HG02981 (cell line): Measurements from ENCODE around the gene FPR2.
"Not testable (repeated sequence)": the region's sequence is repeated elsewhere in the genome, so short reads cannot be mapped to it uniquely, and the experiment has no call there.

ENCODE experiments used
- ATAC-seq: cut with Tn5 transposase; IDR thresholded peaks from one replicate; pipeline ENCODE4 v1.9.1; 2021; ENCODE audit warnings: mild to moderate bottlenecking, moderate library complexity; ENCODE audit not compliant: unreplicated experiment

The FPR2 gene, protein sequence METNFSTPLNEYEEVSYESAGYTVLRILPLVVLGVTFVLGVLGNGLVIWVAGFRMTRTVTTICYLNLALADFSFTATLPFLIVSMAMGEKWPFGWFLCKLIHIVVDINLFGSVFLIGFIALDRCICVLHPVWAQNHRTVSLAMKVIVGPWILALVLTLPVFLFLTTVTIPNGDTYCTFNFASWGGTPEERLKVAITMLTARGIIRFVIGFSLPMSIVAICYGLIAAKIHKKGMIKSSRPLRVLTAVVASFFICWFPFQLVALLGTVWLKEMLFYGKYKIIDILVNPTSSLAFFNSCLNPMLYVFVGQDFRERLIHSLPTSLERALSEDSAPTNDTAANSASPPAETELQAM

DNA sequence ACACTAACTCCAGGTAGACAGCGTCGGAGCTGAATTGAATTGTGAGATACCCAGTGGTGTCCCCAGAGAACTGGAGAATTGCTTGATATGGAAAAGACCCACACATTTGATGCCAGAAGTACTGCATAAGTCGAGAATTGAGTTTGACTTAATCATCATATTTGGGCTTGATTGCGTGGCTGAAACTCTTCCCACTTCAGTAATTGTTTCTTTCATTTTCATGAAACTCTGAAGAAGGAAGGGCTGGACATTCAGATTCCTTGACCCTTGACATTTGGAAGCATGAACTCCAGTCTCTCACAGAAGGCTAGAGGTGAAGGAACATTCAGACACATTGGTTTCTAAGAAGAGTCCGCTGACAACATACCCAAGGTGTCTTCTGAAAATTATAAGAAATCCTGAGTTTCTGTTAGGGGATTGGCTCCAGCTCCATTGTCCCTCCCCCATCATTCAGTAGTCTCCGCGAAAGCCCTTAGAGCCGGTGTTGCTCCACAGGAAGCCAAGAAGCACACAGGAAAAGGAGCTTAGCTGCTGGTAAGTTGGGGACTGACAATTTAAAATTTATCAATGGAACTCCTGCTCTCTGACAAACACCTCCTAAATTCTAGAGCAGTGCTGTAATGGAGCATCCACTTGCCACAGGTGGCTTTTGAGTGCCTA is at the start of gene FPR2:
TSS of gene FPR2 (plus strand) at position 484 of the 660 bp plus-strand sequence. CDS start 7,479 bp downstream, outside the sequence.
- no peak for ATAC-seq

DNA sequence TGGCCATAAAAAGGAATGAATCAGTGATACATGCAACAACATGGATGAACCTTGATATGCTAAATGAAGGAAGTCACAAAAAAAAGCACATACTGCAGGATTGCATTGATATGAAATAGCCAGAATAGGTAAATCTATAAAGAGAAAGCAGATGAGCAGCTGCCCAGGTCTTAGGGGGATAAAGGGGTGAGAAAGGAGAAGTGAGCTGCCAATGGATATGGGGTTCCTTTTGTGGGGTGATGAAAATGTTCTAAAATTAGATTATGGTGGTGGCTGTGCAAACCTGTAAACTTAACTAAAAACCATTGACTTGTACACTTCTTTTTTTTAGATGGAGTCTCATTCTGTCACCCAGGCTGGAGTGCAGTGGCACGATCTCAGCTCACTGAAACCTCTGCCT is 49.3 kb upstream of the FPR2 start:
- ATAC-seq = no peak

DNA sequence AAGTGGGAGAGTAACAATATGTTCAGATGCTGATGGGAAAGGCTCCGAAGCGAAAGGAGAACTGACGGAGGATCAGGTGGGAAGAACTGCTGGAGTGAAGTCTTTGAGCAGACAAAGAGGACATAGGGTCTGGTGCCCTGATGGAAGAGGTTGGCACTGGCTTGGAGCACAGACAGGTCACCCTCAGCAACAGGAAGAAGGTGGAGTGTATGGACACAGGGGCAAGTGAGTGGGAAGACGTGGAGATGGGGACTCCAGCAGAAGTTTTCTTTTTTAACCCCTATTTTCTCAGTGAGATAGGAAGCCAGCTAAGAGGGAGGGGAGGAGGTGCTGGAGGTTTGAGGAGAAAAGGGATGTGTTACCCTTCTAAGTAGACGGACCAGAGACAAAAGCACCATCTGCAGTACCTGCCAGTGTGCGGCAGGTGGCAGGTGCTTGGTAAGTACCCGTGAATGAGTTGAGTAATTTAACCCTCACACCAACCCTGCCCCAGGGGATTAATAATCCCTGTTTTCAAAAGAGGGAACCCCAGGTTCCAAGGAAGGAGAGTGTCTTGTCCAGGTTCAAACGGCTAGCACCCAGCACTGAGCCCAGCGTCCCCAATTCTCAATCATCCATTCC is 48.4 kb upstream of the FPR2 start:
- ATAC-seq = no peak

DNA sequence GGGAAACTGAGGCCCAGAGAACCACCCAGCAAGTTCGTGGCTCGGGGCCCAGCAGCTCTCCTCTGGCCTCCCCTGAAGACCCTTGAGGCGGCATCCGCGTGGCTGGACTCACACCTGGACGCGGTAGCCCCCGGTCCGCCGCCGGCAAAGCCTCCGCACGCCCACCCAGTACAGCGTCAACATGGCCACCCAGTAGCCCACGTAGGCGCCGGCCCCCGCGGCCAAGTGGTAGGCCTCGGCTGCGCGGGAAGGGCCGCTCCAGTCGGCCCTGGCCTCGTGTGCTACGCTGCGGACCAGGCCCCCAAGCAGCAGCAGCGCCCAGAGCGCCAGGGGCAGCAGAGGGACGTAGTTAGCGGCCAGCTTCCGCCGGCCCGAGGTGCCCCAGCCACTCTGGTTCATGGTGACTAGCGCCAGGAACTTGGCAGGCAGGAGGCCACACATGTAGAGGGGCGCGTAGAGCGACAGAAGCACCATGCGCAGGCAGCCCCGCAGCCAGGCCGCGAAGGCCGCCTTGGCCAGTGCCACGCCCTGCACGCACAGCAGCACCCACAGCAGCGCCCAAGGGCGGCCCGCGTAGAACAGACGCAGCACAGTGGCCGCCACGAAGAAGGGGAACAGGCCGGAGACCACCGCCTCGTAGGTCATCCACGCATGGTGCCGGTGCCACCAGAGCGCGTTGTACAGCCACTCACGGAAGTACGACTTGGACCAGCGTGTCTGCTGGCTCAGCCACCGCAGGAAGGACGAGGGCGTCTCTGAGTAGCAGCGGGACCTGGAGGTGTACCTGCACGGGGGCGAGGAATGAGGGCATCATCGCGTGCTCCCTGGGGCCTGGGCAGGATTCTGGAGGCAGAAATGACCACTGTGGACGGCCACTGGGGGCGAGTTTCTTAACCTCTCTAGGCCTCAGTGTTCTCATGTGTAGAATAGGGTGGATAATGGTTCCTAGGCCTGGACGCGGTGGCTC is 47.4 kb upstream of the FPR2 start:
- ATAC-seq = no peak

DNA sequence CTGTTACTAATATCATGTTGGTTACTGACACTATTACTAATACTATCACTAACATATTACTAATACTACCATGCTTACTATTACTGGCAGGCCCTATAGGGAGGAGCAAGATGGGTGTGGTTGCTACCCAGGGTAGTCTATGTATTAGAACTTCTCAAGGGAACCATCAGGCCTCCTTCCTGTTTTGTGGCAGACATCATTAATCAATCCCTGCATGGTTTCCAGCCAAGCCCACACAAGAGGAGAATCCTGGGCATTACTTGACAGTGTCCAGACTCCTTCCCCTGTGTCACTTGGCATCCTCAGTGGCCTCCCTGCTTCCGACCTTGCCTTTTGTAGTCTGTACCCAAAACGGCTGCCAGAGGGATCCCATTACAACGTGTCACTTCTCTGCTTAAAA is 46.1 kb upstream of the FPR2 start:
- no peak for ATAC-seq

DNA sequence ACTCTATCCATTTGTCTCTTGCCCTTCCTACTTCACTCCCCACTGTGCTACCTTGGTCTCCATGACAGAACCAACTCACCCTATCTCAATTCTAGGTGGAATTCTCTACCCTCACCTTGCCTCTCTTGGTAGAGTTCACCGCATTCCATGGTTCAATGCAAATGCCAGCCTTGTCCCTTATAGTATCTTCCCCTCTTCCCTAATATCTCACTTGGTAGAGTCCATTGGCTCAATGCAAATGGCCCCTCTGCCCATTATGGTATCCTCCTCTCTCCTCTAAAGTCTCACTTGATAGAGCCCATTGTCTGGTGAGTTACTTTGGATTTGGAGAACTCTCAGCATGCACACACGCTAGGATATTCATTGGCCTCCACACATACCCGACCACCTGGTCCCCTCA is 45.1 kb upstream of the FPR2 start:
- ATAC-seq = no peak

DNA sequence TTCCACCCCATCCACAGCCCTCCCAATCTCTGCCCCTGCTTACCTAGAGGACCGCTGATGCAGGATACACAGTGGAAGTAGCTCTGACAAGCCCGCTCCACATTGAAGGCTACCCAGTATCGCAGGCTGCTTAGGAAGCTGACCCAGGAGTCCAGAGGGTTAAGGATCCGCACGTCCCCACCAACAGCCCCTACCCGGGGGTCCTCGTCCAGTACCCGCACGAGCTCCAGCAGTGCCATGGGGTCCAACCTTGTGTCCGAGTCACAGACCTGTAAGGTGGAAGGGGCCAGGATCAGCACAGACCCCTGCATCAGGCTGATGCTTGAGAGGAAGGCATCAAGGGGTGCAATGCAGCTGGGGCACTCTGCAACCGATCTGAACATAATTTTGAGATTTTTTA is 44.1 kb upstream of the FPR2 start:
- ATAC-seq = no peak

DNA sequence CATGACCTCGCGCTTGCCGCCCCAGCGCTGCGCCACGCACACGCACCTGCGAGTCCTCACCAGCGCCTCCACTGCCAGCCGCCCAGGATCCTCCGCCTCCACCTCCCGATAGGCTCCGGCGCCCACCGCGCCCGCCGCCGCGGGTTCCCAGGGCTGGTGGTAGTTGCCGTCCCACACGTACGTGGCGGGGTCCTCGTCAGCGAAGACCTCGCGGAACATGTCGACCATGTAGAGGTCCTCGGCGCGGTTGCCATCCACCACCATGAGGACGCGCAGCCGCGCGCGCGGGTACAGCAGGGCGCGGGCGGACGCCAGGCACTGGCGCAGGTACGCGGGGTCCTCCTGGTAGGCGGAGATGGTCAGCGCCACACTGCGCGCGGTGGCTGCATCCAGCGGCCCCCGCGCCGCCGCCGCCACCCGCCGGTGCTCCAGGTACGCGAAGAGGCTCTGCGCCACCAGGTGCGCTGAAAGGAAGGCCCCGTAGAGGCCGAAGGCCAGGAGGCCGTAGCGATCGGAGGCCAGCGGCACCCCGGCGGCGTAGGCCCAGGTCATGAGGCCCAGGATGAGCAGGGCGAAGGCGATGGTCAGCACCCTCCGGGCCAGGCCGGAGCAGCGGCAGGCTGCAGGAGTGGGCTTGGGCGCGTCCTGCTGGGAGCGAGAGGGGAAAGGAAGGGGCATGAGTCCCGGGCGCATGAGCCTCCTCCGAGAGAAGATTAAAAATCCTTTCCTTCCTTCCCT is 41.6 kb upstream of the FPR2 start:
- ATAC-seq = no peak

DNA sequence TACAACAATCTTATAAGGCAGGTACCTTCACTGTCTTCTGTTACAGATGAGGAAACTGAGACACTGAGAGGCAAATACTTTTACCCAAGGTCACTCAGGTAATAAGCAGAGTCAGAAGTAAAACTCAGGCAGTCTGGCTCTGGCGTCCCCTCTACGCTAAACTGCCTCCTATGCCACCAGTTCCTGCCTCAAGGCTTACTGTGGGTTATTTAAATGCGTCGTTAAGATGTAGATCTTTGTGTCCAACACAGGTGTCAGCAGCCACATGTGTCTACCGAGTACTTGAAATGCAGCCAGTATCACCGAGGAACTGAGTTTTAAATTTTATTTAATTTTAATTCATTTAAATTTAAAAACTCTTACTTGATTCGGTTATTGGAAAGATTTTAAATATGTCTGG is 39.1 kb upstream of the FPR2 start:
- ATAC-seq = no peak

DNA sequence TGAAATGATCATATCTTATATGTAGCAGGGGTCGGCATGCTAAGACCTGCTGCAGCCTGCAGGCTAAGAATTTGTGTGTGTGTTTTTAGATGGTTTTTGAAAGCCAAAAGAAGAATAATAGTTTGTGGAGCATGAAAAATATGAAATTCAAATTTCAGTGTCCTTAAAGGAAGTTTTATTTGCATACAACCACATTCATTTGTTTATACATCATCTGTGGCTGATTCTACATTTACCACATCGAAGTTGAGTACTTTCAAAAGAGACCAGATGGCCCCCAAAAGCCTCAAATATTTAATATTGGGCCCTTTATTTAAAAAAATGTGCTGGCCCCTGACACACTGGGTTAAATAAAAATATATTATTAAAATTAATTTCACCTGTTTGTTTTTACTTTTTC is 38.5 kb upstream of the FPR2 start:
- no peak for ATAC-seq

DNA sequence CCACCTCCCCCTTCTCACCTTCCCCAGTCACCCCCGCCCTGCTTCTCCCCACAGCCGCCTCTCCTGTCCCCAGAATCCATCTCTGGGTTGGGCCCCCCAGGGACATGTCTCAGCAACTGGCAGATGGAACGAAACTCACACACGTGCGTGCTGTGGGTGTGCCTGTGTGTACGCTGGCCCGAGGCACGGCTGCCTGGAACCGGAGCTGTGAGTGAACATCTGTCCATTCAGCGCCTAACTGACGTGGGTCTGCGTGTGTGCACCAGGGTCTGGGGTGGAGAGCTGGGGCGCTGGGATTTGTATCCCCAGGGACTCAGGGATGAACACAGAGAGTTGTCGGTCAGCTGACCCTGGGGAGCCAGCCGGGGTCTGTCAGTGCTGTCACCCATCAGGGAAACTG is 36.4 kb upstream of the FPR2 start:
- ATAC-seq = no peak

DNA sequence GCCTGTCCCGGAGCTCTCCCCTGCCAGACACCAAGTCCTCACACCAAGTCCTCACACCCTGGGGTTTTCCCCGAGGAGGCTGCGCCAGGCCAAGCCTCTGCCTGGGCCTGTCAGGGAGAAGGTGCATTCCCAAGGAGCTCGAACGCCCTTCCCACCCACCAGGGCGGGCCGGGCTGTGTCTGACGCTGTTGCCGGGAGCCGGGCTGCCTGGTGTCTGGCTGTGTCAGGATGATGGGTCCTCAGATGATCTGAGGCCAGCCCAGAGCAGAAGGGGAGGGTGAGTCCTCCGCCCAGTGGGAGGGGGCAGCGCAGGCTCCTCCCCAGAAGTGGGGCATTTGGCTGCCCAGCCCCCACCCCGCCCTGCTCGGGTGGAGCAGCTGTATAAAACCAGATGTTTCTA is 34.9 kb upstream of the FPR2 start:
- ATAC-seq = no peak

DNA sequence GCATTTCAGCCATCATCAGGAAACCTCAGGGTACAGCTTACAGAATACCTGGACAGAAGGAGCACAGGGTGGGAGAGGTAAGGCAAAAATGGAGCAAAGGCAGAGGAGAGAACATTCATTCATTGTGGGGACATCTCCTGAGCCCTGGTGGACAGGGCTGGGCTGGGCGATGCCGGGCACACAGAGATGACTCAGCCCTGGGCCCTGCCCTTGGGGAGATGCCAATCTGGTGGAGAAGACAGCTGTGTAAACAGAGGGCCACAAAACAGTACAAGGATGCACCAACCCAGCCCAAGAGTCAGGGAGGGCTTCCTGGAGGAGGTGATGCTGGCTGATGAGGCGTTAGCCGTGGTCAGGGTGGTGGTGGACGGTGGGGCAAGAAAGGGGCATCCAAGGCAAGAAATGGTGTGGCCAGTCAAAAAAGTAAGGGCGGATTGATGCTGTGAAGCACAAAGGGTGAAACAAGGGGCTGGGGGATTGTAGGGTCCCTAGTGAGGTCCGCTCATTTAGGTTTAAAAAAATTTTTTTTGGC is 33.6 kb upstream of the FPR2 start:
- ATAC-seq = no peak

DNA sequence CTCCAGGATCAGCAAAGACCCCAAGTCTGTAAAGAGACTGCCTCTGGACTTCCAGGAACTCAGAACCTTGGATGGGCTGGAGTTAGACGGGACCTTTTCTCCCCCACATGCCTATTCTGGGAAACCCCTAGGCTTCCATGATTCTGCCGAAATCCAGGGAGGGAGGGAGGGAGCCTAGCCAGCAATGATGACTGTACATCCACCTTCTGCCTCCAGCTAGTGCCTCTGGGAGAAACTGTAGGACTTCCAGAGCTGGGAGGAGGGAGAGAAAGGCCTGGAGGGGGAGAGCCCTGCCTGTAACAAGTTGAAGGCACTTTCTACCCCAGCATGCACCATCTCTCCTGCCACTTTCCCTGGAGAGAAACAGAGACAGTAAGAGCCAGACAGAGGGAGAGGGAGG is 31.2 kb upstream of the FPR2 start:
- ATAC-seq = no peak

DNA sequence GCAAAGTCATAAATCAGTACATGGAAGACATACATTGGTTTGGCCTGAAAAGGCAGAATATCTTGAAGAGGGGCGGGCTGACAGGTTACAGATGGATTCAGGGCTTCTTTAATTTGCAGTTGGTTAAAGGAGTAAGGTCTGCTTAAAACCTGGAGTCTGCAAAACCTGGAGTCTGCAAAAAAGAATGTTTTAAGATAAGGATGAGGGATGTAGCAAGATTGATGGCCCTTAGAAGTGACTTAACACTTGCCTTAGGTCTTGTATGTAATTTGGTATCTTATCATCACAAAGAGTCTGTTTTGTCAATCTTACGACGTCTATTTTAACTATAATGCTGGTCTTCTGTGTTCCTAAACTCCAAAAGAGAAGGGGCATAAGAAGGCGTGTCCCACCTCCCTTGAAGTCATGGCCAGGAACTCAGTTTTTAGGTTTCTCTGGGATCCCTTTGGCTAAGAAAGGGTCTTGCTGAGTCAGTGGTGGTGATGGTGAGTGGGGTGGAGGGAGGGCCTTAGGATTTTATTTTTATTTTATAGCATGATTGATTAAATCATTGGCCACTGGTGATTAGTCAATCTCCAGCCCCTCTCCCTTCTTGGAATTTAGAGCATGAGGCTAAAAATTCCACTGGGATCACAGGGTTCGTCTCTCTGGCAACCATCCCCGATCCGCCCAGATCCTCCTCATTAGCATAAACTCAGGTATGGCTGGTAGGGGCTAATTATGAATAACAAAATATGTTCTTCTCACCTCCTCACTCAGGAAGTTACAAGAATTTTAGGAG is 27.0 kb upstream of the FPR2 start:
- no peak for ATAC-seq

DNA sequence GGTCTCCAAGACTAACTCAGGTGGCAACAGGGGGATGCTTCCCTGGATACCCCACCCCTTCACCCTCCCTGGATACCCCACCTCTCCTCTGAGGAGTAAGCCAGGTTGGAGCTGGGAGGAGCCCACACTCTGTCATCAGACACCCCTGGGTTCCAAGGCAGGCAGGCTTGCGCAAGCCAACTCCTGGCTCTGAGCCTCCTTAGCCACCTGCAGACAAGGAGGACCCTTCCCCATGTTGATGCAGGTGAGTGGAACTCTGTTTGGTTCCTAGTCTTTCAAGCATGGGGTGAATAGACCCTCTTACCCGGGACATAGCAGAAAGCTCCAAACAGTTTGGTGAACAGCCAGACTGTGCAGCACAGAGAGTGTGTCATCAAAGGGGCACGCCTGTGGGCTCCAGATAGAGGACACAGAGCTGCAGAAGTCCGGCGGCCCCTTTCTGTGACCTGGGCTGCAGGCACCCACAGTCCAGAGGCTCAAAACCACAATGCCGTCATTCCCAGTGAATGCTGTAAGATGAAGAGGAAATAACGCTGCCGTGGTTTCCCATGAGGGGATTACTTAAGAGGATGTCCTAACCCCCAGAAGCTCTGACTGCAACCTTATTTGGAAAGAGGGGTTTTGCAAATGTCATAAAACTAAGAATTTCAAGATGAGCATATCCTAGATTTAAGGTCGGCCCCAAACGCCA is 25.1 kb upstream of the FPR2 start:
- no peak for ATAC-seq

DNA sequence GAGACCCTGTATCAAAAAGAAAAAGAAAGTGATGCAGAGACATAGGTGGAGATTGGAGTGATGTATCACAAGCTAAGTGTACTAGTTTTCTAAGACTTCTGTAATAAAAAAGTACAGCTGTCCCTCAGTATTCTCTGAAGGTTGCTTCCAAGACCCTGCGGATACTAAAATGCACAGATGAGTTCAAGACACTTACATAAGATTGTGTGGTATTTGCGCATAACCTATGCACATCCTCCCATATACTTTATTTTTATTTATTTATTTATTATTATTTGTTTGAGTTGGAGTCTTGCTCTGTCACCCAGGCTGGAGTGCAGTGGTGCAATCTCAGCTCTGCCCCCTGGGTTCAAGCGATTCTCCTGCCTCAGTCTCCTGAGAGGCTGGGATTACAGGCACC is 23.6 kb upstream of the FPR2 start:
- ATAC-seq = no peak

DNA sequence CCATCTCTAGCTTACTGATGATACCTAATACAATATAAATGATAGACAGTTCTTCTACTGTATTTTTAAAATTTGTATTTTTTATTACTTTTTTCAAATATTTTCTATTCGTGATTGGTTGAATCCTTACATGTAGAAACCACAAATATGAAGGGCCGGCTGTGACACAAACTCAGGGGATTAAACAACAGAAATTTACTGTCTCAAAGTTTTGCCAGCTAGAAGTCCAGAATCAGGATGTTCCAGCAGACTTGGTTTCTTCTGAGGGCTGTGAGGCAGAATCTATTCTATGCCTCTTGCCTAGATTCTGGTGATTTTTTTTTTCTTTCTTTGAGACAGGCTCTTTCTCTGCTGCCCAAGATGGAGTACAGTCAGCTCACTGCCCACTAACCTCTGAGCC is 23.1 kb upstream of the FPR2 start:
- ATAC-seq = no peak

DNA sequence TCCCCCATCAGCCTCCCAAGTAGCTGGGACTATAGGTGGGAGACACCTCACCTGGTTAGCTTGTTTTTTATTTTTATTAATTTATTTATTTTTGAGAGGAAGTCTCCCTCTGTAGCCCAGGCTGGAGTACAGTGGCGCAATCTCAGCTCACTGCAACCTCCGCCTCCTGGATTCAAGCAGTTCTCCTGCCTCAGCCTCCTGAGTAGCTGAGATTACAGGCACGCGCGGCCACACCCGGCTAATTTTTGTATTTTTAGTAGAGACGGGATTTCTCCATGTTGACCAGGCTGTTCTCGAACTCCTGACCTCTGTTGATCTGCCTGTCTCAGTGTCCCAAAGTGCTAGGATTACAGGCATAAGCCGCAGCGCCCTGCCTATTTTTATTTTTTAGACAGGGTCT is 22.5 kb upstream of the FPR2 start:
- ATAC-seq = not testable (repeated sequence)
